Astrocyte (in vitro differentiated cells and primary cell): ENCODE data around the gene LRP1B. TPM values are rescaled to one million over a fixed set of nuclear protein-coding genes. Genes with fewer than 3 reads are reported as not detected.

Source experiments
- DNase-seq: peaks from one replicate; pipeline ENCODE4 v3.0.0-alpha.2; 2010; ENCODE audit warnings: low read depth
- FAIRE-seq: peaks from 2 replicates; lab custom pipeline; 2011; peaks lifted over from hg19 to GRCh38; lab: Jason Lieb, UNC
- H2AFZ ChIP-seq: 2 replicates; pipeline ENCODE4 v1.6.0; 2012; ENCODE audit warnings: low read depth, low read length, inconsistent platforms
- H3K27ac ChIP-seq: 2 replicates; pipeline ENCODE4 v1.5.1; 2011; ENCODE audit warnings: low read depth, low read length, inconsistent platforms
- H3K27me3 ChIP-seq: 2 replicates; pipeline ENCODE4 v1.6.0; 2011; ENCODE audit warnings: low read length, inconsistent platforms; ENCODE audit not compliant: insufficient read depth
- H3K36me3 ChIP-seq: 2 replicates; pipeline ENCODE4 v1.5.1; 2011; ENCODE audit warnings: low read length, inconsistent platforms; ENCODE audit not compliant: insufficient read depth
- H3K4me1 ChIP-seq: 2 replicates; pipeline ENCODE4 v1.5.1; 2011; ENCODE audit warnings: low read length, inconsistent platforms; ENCODE audit not compliant: insufficient read depth
- H3K4me2 ChIP-seq: 2 replicates; pipeline ENCODE4 v1.6.0; 2012; ENCODE audit warnings: low read length, inconsistent platforms
- H3K4me3 ChIP-seq: 2 replicates; pipeline ENCODE4 v1.5.1; 2011; ENCODE audit warnings: low read depth, mild to moderate bottlenecking, low read length, inconsistent platforms; ENCODE audit not compliant: insufficient read depth
- H3K79me2 ChIP-seq: 2 replicates; pipeline ENCODE4 v1.6.0; 2012; ENCODE audit warnings: mild to moderate bottlenecking, low read length, inconsistent platforms; ENCODE audit not compliant: insufficient read depth
- H3K9ac ChIP-seq: 2 replicates; pipeline ENCODE4 v1.6.0; 2012; ENCODE audit warnings: mild to moderate bottlenecking, low read length, inconsistent platforms
- H3K9me3 ChIP-seq: 2 replicates; pipeline ENCODE4 v1.5.1; 2012; ENCODE audit warnings: low read depth, mild to moderate bottlenecking, low read length, inconsistent platforms; ENCODE audit not compliant: insufficient read depth
- H4K20me1 ChIP-seq: 2 replicates; pipeline ENCODE4 v1.6.0; 2012; ENCODE audit warnings: low read length, inconsistent platforms; ENCODE audit not compliant: insufficient read depth
- H3K27ac Mint-ChIP-seq: one replicate; pipeline ENCODE4 v1.8.0; 2021; ENCODE audit warnings: mild to moderate bottlenecking, mixed read lengths; ENCODE audit not compliant: unreplicated experiment
- H3K27me3 Mint-ChIP-seq: one replicate; pipeline ENCODE4 v1.8.0; 2021; ENCODE audit warnings: low read depth, mixed read lengths; ENCODE audit not compliant: unreplicated experiment
- H3K36me3 Mint-ChIP-seq: one replicate; pipeline ENCODE4 v1.8.0; 2021; ENCODE audit warnings: low read depth, mixed read lengths; ENCODE audit not compliant: unreplicated experiment
- H3K4me1 Mint-ChIP-seq: one replicate; pipeline ENCODE4 v1.8.0; 2021; ENCODE audit warnings: low read depth, mixed read lengths; ENCODE audit not compliant: unreplicated experiment
- H3K4me3 Mint-ChIP-seq: one replicate; pipeline ENCODE4 v1.8.0; 2021; ENCODE audit warnings: mild to moderate bottlenecking, moderate library complexity, mixed read lengths; ENCODE audit not compliant: unreplicated experiment
- H3K9me3 Mint-ChIP-seq: one replicate; pipeline ENCODE4 v1.8.0; 2021; ENCODE audit warnings: mild to moderate bottlenecking, mixed read lengths; ENCODE audit not compliant: unreplicated experiment
- CTCF ChIP-seq: IDR thresholded peaks from 2 replicates; pipeline ENCODE4 v1.5.1; 2011; ENCODE audit warnings: low read depth, mild to moderate bottlenecking, inconsistent platforms, low read length, moderate library complexity; ENCODE audit not compliant: insufficient read depth
- EZH2 ChIP-seq: IDR thresholded peaks from 2 replicates; pipeline ENCODE4 v1.6.1; 2012; ENCODE audit warnings: mild to moderate bottlenecking, low read length, inconsistent platforms; ENCODE audit not compliant: insufficient read depth
- total RNA-seq: library from RNA; stranded (reverse); gene quantifications from 2 replicates; pipeline ENCODE4 v1.2.1, GENCODE V29; 2021

The LRP1B gene
- total RNA-seq, 1 donor from 2014 or later, result 1.5 TPM

GRCh38 chr2:140627136-140627535 is 1503.7 kb downstream of the LRP1B start:
- Histone ChIP-seq H3K4me1 (no peaks in the 10 kb centered on the region), H3K9ac (no peak overlapping the region), H3K4me2 (no peak overlapping the region), H3K9me3 (no peaks in the 10 kb centered on the region), H3K79me2 (no peaks in the 10 kb centered on the region), H4K20me1 (no peaks in the 10 kb centered on the region), H3K4me3 (no peak overlapping the region), H2AFZ (no peak overlapping the region), H3K27me3 (no peaks in the 10 kb centered on the region), H3K36me3 (no peaks in the 10 kb centered on the region), H3K27ac (no peak overlapping the region)
- H3K4me1 Mint-ChIP-seq, result no peaks in the 10 kb centered on the region
- H3K27ac Mint-ChIP-seq, result no peak overlapping the region
- DNase-seq (no peak), FAIRE-seq (no peak)
- H3K36me3 Mint-ChIP-seq, result no peaks in the 10 kb centered on the region
- no peak for TF ChIP-seq CTCF
- no peak for TF ChIP-seq EZH2
- H3K9me3 Mint-ChIP-seq, result no peaks in the 10 kb centered on the region
- H3K27me3 Mint-ChIP-seq, result no peaks in the 10 kb centered on the region
- peak overlapping the region; percentile 3 for H3K4me3 Mint-ChIP-seq

- no peaks in the 10 kb centered on the region for H3K79me2 ChIP-seq
- H3K9me3 ChIP-seq, result no peaks in the 10 kb centered on the region
- H3K9me3 Mint-ChIP-seq, result no peaks in the 10 kb centered on the region
- H2AFZ ChIP-seq, result no peak overlapping the region
- H3K9ac ChIP-seq, result no peak overlapping the region
- FAIRE-seq, result no peak
- no peaks in the 10 kb centered on the region for H3K27me3 Mint-ChIP-seq
- no peaks in the 10 kb centered on the region for H4K20me1 ChIP-seq
- H3K27ac Mint-ChIP-seq, result no peak overlapping the region
- H3K27ac ChIP-seq, result no peak overlapping the region
- no peaks in the 10 kb centered on the region for H3K27me3 ChIP-seq
- no peaks in the 10 kb centered on the region for H3K36me3 Mint-ChIP-seq
- H3K4me1 ChIP-seq, result no peaks in the 10 kb centered on the region
- no peak for DNase-seq
- no peak overlapping the region for H3K4me3 Mint-ChIP-seq
- TF ChIP-seq CTCF (no peak), EZH2 (no peak)
- no peaks in the 10 kb centered on the region for H3K4me1 Mint-ChIP-seq
- no peaks in the 10 kb centered on the region for H3K36me3 ChIP-seq
- H3K4me2 ChIP-seq, result no peak overlapping the region
- H3K4me3 ChIP-seq, result no peak overlapping the region
Measured at GRCh38 chr2:140624200-140624599, 1506.6 kb downstream of the LRP1B start.

GRCh38 chr2:140621583-140622362 is 1509.0 kb downstream of the LRP1B start:
- Histone ChIP-seq H4K20me1 (no peaks in the 10 kb centered on the region), H3K27me3 (no peaks in the 10 kb centered on the region), H3K79me2 (no peaks in the 10 kb centered on the region), H2AFZ (no peak overlapping the region), H3K36me3 (no peaks in the 10 kb centered on the region), H3K9me3 (no peaks in the 10 kb centered on the region), H3K27ac (no peak overlapping the region), H3K4me3 (no peak overlapping the region), H3K9ac (no peak overlapping the region), H3K4me2 (no peak overlapping the region), H3K4me1 (no peaks in the 10 kb centered on the region)
- FAIRE-seq, result no peak
- no peak for DNase-seq
- H3K4me1 Mint-ChIP-seq, result no peaks in the 10 kb centered on the region
- no peak overlapping the region for H3K4me3 Mint-ChIP-seq
- TF ChIP-seq CTCF (no peak), EZH2 (no peak)
- no peaks in the 10 kb centered on the region for H3K27me3 Mint-ChIP-seq
- H3K27ac Mint-ChIP-seq, result no peak overlapping the region
- H3K9me3 Mint-ChIP-seq, result no peaks in the 10 kb centered on the region
- H3K36me3 Mint-ChIP-seq, result no peaks in the 10 kb centered on the region
